H1 (cell line): ENCODE data around the gene COL16A1.

Experiments used
- CHD1 ChIP-seq: IDR thresholded peaks from 2 replicates; pipeline ENCODE4 v1.6.1; 2012; ENCODE audit warnings: low read depth, low read length, improper control_type of control experiment
- CTCF ChIP-seq, 3 experiments: IDR thresholded peaks; 1 replicate in 2 of 3; 2 replicates in 1 of 3; pipeline versions ENCODE4 v1.5.1 to v1.6.1; 2011; ENCODE audit warnings: low read length in 3 of 3, mild to moderate bottlenecking in 3 of 3, inconsistent platforms in 2 of 3, low read depth in 1 of 3, moderate library complexity in 1 of 3; ENCODE audit not compliant: insufficient read depth in 1 of 3; ENCODE audit errors: control extremely low read depth in 1 of 3
- EP300 ChIP-seq, 2 experiments: IDR thresholded peaks; 1 replicate in 1 of 2; 2 replicates in 1 of 2; pipeline ENCODE4 v1.6.1; 2011 to 2012; ENCODE audit warnings: low read depth in 2 of 2, low read length in 2 of 2, mild to moderate bottlenecking in 2 of 2, borderline replicate concordance in 1 of 2, inconsistent platforms in 1 of 2, moderate library complexity in 1 of 2
- FOSL1 ChIP-seq: IDR thresholded peaks from 2 replicates; pipeline ENCODE4 v1.6.1; 2011; ENCODE audit warnings: mild to moderate bottlenecking, low read depth, low read length, moderate library complexity; ENCODE audit not compliant: insufficient read depth
- JUN ChIP-seq: IDR thresholded peaks from 2 replicates; pipeline ENCODE4 v1.6.1; 2011; ENCODE audit warnings: low read depth, mild to moderate bottlenecking, improper control_type of control experiment, low read length
- MAFK ChIP-seq: IDR thresholded peaks from 2 replicates; pipeline ENCODE4 v1.6.1; 2012; ENCODE audit warnings: low read depth, mild to moderate bottlenecking, improper control_type of control experiment, low read length
- PHF8 ChIP-seq: fragments of 200-600 bp; sonication (generic); conservative IDR thresholded peaks from 2 replicates; pipeline ENCODE4 v1.7.1; 2012; ENCODE audit warnings: low read depth, mild to moderate bottlenecking, inconsistent platforms, low read length, moderate library complexity
- RAD21 ChIP-seq, 2 experiments: IDR thresholded peaks in 1 of 2; conservative IDR thresholded peaks in 1 of 2; 2 replicates each; pipeline ENCODE4 v1.6.1; 2011; ENCODE audit warnings: low read depth in 2 of 2, low read length in 2 of 2, improper control_type of control experiment in 1 of 2, inconsistent platforms in 1 of 2, mild to moderate bottlenecking in 1 of 2, moderate library complexity in 1 of 2
- RBBP5 ChIP-seq: IDR thresholded peaks from 2 replicates; pipeline ENCODE4 v1.7.1; 2012; ENCODE audit warnings: low read depth, mild to moderate bottlenecking, inconsistent platforms, low read length, moderate library complexity, borderline replicate concordance
- TAF7 ChIP-seq: optimal IDR thresholded peaks from 2 replicates; pipeline ENCODE3; 2011; ENCODE audit warnings: low read depth, mild to moderate bottlenecking, inconsistent platforms, low read length, moderate library complexity, borderline replicate concordance

- TF ChIP-seq PHF8, result no peak
- no peak for TF ChIP-seq RBBP5
- no peak for TF ChIP-seq MAFK
- no peak for TF ChIP-seq CTCF (IDR thresholded peaks at IDR 0.05; ENCODE audit: control extremely low read depth in 1 of 3, insufficient read depth in 1 of 3, low read depth in 1 of 3, low read length in 3 of 3)
- TF ChIP-seq RAD21 (IDR thresholded peaks at IDR 0.05 in 1 of 2, conservative IDR thresholded peaks at IDR 0.05 in 1 of 2; ENCODE audit: low read depth in 2 of 2, low read length in 2 of 2), result no peak
- TF ChIP-seq JUN, result no peak
- no peak for TF ChIP-seq TAF7
- TF ChIP-seq CHD1, result no peak
- no peak for TF ChIP-seq FOSL1
- no peak for TF ChIP-seq EP300 (IDR thresholded peaks at IDR 0.05; ENCODE audit: borderline replicate concordance in 1 of 2, low read depth in 2 of 2, low read length in 2 of 2)
Measured at GRCh38 chr1:31620631-31621497, 83.0 kb downstream of the COL16A1 start.
